GM23338 (cell line): ENCODE measurements around the gene DYSF. TPM values are rescaled to one million over a fixed set of nuclear protein-coding genes. Genes with fewer than 3 reads are reported as not detected.

Experiments
- ATAC-seq: fragments of 200-7000 bp; cut with Tn5 transposase; 3 replicates; pipeline ENCODE4 v1.9.1; 2020
- DNase-seq: peaks from one replicate; pipeline ENCODE4 v3.0.0-alpha.2; 2015; ENCODE audit warnings: low spot score
- H2AFZ ChIP-seq: fragments of 200-600 bp; sonication (generic); 2 replicates; pipeline ENCODE4 v1.8.0; 2016; ENCODE audit warnings: antibody characterized with exemption, mild to moderate bottlenecking, moderate library complexity
- H3F3A ChIP-seq: fragments of 200-600 bp; sonication (generic); replicated peaks from 2 replicates; pipeline ENCODE4 v1.8.0; 2017; ENCODE audit warnings: antibody characterized with exemption, mixed run types, low read depth
- H3K27ac ChIP-seq: fragments of 200-600 bp; sonication (generic); 2 replicates; pipeline ENCODE4 v1.6.1; 2016; ENCODE audit warnings: low read depth
- H3K27me3 ChIP-seq: fragments of 200-600 bp; sonication (generic); 2 replicates; pipeline ENCODE4 v1.8.0; 2016; ENCODE audit warnings: mild to moderate bottlenecking, mixed run types, moderate library complexity; ENCODE audit not compliant: insufficient read depth
- H3K36me3 ChIP-seq: fragments of 200-600 bp; sonication (generic); 2 replicates; pipeline ENCODE4 v1.8.0; 2016; ENCODE audit warnings: mild to moderate bottlenecking; ENCODE audit not compliant: insufficient read depth
- H3K4me1 ChIP-seq: fragments of 200-600 bp; sonication (generic); 2 replicates; pipeline ENCODE4 v1.8.0; 2016; ENCODE audit warnings: mild to moderate bottlenecking, moderate library complexity; ENCODE audit not compliant: insufficient read depth
- H3K4me2 ChIP-seq: fragments of 200-600 bp; sonication (generic); 2 replicates; pipeline ENCODE4 v1.7.1; 2017; ENCODE audit warnings: mixed run types
- H3K4me3 ChIP-seq: fragments of 200-600 bp; sonication (generic); 2 replicates; pipeline ENCODE4 v1.6.1; 2016; ENCODE audit warnings: mixed run types
- H3K79me2 ChIP-seq: fragments of 200-600 bp; sonication (generic); replicated peaks from 2 replicates; pipeline ENCODE4 v1.8.0; 2017; ENCODE audit warnings: mild to moderate bottlenecking; ENCODE audit not compliant: insufficient read depth
- H3K9me2 ChIP-seq: fragments of 200-600 bp; sonication (generic); 2 replicates; pipeline ENCODE4 v1.8.0; 2017; ENCODE audit not compliant: insufficient read depth
- H4K20me1 ChIP-seq: fragments of 200-600 bp; sonication (generic); replicated peaks from 2 replicates; pipeline ENCODE4 v1.8.0; 2017; ENCODE audit warnings: mild to moderate bottlenecking; ENCODE audit not compliant: insufficient read depth
- H3K27ac Mint-ChIP-seq: 2 replicates; pipeline ENCODE4 v1.8.0; 2020; ENCODE audit warnings: inconsistent platforms, mild to moderate bottlenecking, moderate library complexity, mixed read lengths
- H3K27me3 Mint-ChIP-seq: 3 replicates; pipeline ENCODE4 v1.8.0; 2022; ENCODE audit warnings: low read depth, mild to moderate bottlenecking, moderate library complexity, mixed read lengths, inconsistent platforms; ENCODE audit not compliant: insufficient read depth, poor library complexity
- H3K36me3 Mint-ChIP-seq: 3 replicates; pipeline ENCODE4 v1.8.0; 2021; ENCODE audit warnings: low read depth, mild to moderate bottlenecking, inconsistent platforms, moderate library complexity, mixed read lengths
- H3K4me1 Mint-ChIP-seq: 3 replicates; pipeline ENCODE4 v1.8.0; 2020; ENCODE audit warnings: mild to moderate bottlenecking, inconsistent platforms, mixed read lengths
- H3K4me3 Mint-ChIP-seq: 3 replicates; pipeline ENCODE4 v1.8.0; 2021; ENCODE audit warnings: moderate library complexity, mild to moderate bottlenecking, inconsistent platforms, mixed read lengths
- H3K9me3 Mint-ChIP-seq: 3 replicates; pipeline ENCODE4 v1.8.0; 2020; ENCODE audit warnings: moderate library complexity, mild to moderate bottlenecking, inconsistent platforms, mixed read lengths
- CREB1 ChIP-seq: fragments of 250-450 bp; sonication (Bioruptor Pico); IDR thresholded peaks from 2 replicates; pipeline ENCODE4 v1.5.0; 2020; ENCODE audit warnings: low read depth, mild to moderate bottlenecking, moderate library complexity
- EZH2 ChIP-seq: fragments of 200-600 bp; sonication (generic); IDR thresholded peaks from one replicate; pipeline ENCODE4 v1.8.0; 2017; ENCODE audit warnings: antibody characterized with exemption, mild to moderate bottlenecking, low read depth; ENCODE audit not compliant: unreplicated experiment
- EZH2phosphoT487 ChIP-seq: fragments of 200-600 bp; sonication (generic); IDR thresholded peaks from one replicate; pipeline ENCODE4 v1.8.1; 2018; ENCODE audit warnings: antibody characterized with exemption; ENCODE audit not compliant: unreplicated experiment
- JUNB ChIP-seq: IDR thresholded peaks from one replicate; pipeline ENCODE4 v1.6.1; 2016; ENCODE audit warnings: antibody characterized with exemption; ENCODE audit not compliant: unreplicated experiment
- NANOG ChIP-seq: IDR thresholded peaks from 2 replicates; pipeline ENCODE4 v1.6.1; 2016; ENCODE audit warnings: antibody characterized with exemption, borderline replicate concordance
- POLR2AphosphoS5 ChIP-seq: IDR thresholded peaks from 2 replicates; pipeline ENCODE4 v1.6.1; 2016; ENCODE audit warnings: antibody characterized with exemption, low read depth
- STAT1 ChIP-seq: IDR thresholded peaks from one replicate; pipeline ENCODE4 v1.6.1; 2016; ENCODE audit warnings: antibody characterized with exemption; ENCODE audit not compliant: unreplicated experiment
- ZNF114 ChIP-seq: fragments of 250-450 bp; sonication (Bioruptor Pico); IDR thresholded peaks from 2 replicates; pipeline ENCODE4 v1.5.0; 2020; ENCODE audit warnings: mild to moderate bottlenecking, moderate library complexity
- ZNF331 ChIP-seq: fragments of 250-450 bp; sonication (Bioruptor Pico); IDR thresholded peaks from 2 replicates; pipeline ENCODE4 v1.5.0; 2020; ENCODE audit warnings: low read depth, mild to moderate bottlenecking, moderate library complexity
- ZNF462 ChIP-seq: fragments of 250-450 bp; sonication (Bioruptor Pico); IDR thresholded peaks from 2 replicates; pipeline ENCODE4 v1.5.0; 2020; ENCODE audit warnings: mild to moderate bottlenecking, moderate library complexity
- polyA plus RNA-seq: library from polyadenylated mRNA; unstranded; fragments of >200 nt; fragmentation: Nextera tagmentation; extraction: Ambion mirVana; gene quantifications from 2 replicates; pipeline ENCODE4 v1.2.1, GENCODE V29; 2016
- total RNA-seq: library from RNA; depleted of rRNA; stranded (reverse); fragments of >200 nt; shearing (Covaris generic); gene quantifications from 2 replicates; pipeline ENCODE4 v1.2.3, GENCODE V29; 2014
- TF ChIP-seq, protein P1 (sequence below), 2 experiments: fragments of 200-600 bp in 1 of 2; sonication (generic) in 1 of 2; conservative IDR thresholded peaks; 2 replicates each; pipeline versions ENCODE4 v1.5.1 to v1.6.1; 2016 to 2017; ENCODE audit warnings: antibody characterized with exemption in 2 of 2, low read depth in 2 of 2, mild to moderate bottlenecking in 2 of 2, moderate library complexity in 1 of 2
- TF ChIP-seq, protein P2 (sequence below): IDR thresholded peaks from 2 replicates; pipeline ENCODE4 v1.6.1; 2016; ENCODE audit warnings: antibody characterized with exemption
- TF ChIP-seq, protein P3 (sequence below): IDR thresholded peaks from one replicate; pipeline ENCODE4 v1.6.1; 2018; ENCODE audit warnings: antibody characterized with exemption; ENCODE audit not compliant: unreplicated experiment

The DYSF gene
- total and polyA plus RNA-seq, 2 experiments from 2014 or later: 7.3 to 21.3 TPM

DNA sequence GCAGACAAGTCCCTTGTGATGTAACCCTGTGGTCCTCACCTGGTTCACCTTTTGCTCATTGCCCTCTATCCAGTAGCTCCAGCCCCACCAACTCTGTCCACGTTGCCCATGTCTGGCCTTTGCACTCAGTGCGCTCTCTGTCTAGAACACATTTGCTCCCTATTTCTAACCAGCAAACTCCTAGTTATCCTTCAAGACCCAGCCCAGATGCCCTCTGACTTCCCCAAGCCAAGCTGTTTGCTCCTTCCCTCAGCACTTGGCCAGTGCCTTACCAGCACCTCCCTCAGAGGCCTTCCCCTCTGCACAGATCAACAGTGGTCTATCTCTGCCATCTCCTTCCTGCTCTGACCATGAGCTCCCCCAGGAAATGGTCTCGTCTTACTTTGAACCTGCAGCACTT, 137.7 kb downstream of the DYSF start:
- H3K4me1 ChIP-seq: no peaks in the 10 kb centered on the region
- ATAC-seq (no peak), DNase-seq (no peak)
- H3K4me3 Mint-ChIP-seq: no peak overlapping the region
- H3K36me3 ChIP-seq: no peaks in the 10 kb centered on the region
- H3K27me3 Mint-ChIP-seq: peaks cover 4% of the 10 kb centered on the region
- H4K20me1 ChIP-seq: peaks cover 3% of the 10 kb centered on the region; the same call in 1 of the 2 replicates
- no peak overlapping the region for H3K27ac Mint-ChIP-seq
- TF ChIP-seq, protein P1, sequence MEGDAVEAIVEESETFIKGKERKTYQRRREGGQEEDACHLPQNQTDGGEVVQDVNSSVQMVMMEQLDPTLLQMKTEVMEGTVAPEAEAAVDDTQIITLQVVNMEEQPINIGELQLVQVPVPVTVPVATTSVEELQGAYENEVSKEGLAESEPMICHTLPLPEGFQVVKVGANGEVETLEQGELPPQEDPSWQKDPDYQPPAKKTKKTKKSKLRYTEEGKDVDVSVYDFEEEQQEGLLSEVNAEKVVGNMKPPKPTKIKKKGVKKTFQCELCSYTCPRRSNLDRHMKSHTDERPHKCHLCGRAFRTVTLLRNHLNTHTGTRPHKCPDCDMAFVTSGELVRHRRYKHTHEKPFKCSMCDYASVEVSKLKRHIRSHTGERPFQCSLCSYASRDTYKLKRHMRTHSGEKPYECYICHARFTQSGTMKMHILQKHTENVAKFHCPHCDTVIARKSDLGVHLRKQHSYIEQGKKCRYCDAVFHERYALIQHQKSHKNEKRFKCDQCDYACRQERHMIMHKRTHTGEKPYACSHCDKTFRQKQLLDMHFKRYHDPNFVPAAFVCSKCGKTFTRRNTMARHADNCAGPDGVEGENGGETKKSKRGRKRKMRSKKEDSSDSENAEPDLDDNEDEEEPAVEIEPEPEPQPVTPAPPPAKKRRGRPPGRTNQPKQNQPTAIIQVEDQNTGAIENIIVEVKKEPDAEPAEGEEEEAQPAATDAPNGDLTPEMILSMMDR (conservative IDR thresholded peaks at IDR 0.05; ENCODE audit: low read depth in 2 of 2): no peak
- TF ChIP-seq ZNF114 (CRISPR knock-in tag) (no peak), ZNF331 (CRISPR knock-in tag) (no peak), ZNF462 (CRISPR knock-in tag) (no peak), STAT1 (no peak), POLR2AphosphoS5 (no peak), EZH2phosphoT487 (no peak), EZH2 (no peak), NANOG (no peak), JUNB (no peak), CREB1 (CRISPR knock-in tag) (no peak)
- TF ChIP-seq, protein P2, sequence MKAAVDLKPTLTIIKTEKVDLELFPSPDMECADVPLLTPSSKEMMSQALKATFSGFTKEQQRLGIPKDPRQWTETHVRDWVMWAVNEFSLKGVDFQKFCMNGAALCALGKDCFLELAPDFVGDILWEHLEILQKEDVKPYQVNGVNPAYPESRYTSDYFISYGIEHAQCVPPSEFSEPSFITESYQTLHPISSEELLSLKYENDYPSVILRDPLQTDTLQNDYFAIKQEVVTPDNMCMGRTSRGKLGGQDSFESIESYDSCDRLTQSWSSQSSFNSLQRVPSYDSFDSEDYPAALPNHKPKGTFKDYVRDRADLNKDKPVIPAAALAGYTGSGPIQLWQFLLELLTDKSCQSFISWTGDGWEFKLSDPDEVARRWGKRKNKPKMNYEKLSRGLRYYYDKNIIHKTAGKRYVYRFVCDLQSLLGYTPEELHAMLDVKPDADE: no peak
- TF ChIP-seq, protein P3, sequence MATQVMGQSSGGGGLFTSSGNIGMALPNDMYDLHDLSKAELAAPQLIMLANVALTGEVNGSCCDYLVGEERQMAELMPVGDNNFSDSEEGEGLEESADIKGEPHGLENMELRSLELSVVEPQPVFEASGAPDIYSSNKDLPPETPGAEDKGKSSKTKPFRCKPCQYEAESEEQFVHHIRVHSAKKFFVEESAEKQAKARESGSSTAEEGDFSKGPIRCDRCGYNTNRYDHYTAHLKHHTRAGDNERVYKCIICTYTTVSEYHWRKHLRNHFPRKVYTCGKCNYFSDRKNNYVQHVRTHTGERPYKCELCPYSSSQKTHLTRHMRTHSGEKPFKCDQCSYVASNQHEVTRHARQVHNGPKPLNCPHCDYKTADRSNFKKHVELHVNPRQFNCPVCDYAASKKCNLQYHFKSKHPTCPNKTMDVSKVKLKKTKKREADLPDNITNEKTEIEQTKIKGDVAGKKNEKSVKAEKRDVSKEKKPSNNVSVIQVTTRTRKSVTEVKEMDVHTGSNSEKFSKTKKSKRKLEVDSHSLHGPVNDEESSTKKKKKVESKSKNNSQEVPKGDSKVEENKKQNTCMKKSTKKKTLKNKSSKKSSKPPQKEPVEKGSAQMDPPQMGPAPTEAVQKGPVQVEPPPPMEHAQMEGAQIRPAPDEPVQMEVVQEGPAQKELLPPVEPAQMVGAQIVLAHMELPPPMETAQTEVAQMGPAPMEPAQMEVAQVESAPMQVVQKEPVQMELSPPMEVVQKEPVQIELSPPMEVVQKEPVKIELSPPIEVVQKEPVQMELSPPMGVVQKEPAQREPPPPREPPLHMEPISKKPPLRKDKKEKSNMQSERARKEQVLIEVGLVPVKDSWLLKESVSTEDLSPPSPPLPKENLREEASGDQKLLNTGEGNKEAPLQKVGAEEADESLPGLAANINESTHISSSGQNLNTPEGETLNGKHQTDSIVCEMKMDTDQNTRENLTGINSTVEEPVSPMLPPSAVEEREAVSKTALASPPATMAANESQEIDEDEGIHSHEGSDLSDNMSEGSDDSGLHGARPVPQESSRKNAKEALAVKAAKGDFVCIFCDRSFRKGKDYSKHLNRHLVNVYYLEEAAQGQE: no peak
- H3K9me3 Mint-ChIP-seq: no peaks in the 10 kb centered on the region
- H3K79me2 ChIP-seq: no peaks in the 10 kb centered on the region
- H3K4me3 ChIP-seq: no peak overlapping the region
- no peaks in the 10 kb centered on the region for H3K9me2 ChIP-seq
- H2AFZ ChIP-seq: no peak overlapping the region
- no peaks in the 10 kb centered on the region for H3F3A ChIP-seq
- no peak overlapping the region for H3K27ac ChIP-seq
- no peak overlapping the region for H3K4me2 ChIP-seq
- peaks cover 24% of the 10 kb centered on the region for H3K4me1 Mint-ChIP-seq
- no peaks in the 10 kb centered on the region for H3K27me3 ChIP-seq
- peaks cover 7% of the 10 kb centered on the region; the same call in 2 of the 3 replicates for H3K36me3 Mint-ChIP-seq
